Suprapubic skin (tissue), 3 donors: ENCODE measurements around the gene APPBP2.

Experiments
- CTCF ChIP-seq, 2 donors: fragments of 200-600 bp in 1 of 2; fragments of 450-650 bp in 1 of 2; sonication (generic) in 1 of 2; IDR thresholded peaks; one replicate each; pipeline ENCODE4 v1.5.1; 2016 to 2019; ENCODE audit warnings: antibody characterized with exemption in 2 of 2, mild to moderate bottlenecking in 1 of 2, moderate library complexity in 1 of 2
- POLR2A ChIP-seq, 2 donors: fragments of 450-650 bp; IDR thresholded peaks; one replicate each; pipeline ENCODE4 v1.6.1; 2017; ENCODE audit warnings: antibody characterized with exemption in 2 of 2, mild to moderate bottlenecking in 2 of 2, moderate library complexity in 2 of 2

- TF ChIP-seq POLR2A (IDR thresholded peaks at IDR 0.05) (no peak), CTCF (IDR thresholded peaks at IDR 0.05) (no peak)
These were observed 64.5 kb downstream of the APPBP2 start for GRCh38 chr17:60461584-60461983.
